Measurements from ENCODE around the gene GPN2.
"Not testable (repeated sequence)": the region's sequence is repeated elsewhere in the genome, so short reads cannot be mapped to it uniquely, and the experiment has no call there.

DNA sequence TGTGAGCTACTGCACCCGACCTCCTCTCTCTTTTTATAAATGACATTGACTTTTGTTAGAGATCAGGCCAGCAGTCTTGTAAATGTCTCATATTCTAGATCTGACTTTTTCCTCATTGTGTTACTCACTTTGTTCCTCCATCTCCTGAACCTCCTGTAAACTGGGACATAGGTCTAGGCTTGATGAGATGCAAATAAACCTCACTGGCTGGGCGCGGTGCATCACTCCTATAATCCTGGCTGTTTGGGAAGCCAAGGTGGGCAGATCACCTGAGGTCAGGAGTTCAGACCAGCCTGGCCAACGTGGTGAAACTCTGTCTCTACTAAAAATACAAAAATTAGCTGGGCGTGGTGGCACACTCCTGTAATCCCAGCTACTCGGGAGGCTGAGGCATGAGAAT lies 42.3 kb downstream of the GPN2 start:
- TF ChIP-seq, protein P1, sequence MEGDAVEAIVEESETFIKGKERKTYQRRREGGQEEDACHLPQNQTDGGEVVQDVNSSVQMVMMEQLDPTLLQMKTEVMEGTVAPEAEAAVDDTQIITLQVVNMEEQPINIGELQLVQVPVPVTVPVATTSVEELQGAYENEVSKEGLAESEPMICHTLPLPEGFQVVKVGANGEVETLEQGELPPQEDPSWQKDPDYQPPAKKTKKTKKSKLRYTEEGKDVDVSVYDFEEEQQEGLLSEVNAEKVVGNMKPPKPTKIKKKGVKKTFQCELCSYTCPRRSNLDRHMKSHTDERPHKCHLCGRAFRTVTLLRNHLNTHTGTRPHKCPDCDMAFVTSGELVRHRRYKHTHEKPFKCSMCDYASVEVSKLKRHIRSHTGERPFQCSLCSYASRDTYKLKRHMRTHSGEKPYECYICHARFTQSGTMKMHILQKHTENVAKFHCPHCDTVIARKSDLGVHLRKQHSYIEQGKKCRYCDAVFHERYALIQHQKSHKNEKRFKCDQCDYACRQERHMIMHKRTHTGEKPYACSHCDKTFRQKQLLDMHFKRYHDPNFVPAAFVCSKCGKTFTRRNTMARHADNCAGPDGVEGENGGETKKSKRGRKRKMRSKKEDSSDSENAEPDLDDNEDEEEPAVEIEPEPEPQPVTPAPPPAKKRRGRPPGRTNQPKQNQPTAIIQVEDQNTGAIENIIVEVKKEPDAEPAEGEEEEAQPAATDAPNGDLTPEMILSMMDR (IDR thresholded peaks at IDR 0.05 in 4 of 5, conservative IDR thresholded peaks at IDR 0.05 in 1 of 5), result not testable (repeated sequence)
- TF ChIP-seq POLR2A (IDR thresholded peaks at IDR 0.05), result not testable (repeated sequence)

Measured in gastrocnemius medialis (tissue), 4 donors.